Measurements from ENCODE around the gene RAB28. TPM values are rescaled to one million over a fixed set of nuclear protein-coding genes. Genes with fewer than 3 reads are reported as not detected.

RAB28 gene
- total RNA-seq, 4 donors from 2014 or later = 5.8 to 19.5 (median 14.2) TPM

DNA sequence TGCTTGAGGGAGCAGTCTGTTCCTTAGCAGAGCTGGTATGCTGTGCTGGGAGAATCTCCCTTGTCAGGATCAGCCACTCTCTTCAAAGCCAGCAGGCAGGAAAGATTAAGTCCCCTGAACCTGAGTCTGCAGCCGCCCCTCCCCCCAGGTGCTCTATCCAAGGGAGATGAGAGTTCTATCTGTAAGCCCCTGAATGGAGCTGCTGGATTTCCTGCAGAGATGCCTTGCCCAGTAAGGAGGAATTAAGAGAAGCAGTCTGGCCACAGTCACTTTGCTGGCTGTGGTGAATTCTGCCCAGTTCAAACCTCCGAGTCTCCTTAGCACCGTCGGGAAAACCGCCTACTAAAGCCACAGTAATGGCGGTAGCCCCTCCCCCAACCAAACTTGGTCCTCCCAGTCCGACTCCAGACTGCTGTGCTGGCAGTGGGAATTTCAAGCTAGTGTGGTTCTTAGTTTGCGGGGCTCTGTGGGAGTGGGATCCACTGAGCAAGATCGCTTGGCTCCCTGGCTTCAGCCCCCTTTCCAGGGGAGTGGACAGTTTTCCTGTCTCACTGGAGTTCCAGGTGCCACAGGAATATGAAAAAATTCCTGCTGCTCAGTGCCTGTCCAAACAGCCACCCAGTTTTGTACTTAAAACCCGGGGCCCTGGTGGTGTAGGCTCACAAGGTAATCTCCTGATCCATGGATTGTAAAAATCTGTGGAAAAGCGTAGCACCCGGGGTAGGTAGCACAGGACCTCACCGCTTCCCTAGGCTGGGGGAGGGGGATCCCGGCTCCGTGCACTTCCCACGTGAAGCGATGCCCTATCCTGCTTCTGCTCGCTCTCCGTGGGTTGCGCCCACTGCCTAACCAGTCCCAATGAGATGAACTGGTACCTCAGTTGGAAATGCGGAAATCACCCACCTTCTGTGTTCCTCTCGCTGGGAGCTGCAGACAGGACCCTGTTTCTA is 38.0 kb downstream of the RAB28 start:
- Histone ChIP-seq H3K4me1 (no peaks in the 10 kb centered on the region), H3K36me3 (peaks cover 0 to 13% (median 0%) of the 10 kb centered on the region in 3 donors), H3K27ac (no peak overlapping the region), H3K27me3 (no peaks in the 10 kb centered on the region), H3K4me3 (no peak overlapping the region), H3K9me3 (no peaks in the 10 kb centered on the region)
- WGBS, 2 donors = 89 to 91% methylated on average over 15 to 17 of the region's 22 CpGs
- no peak for TF ChIP-seq POLR2A (IDR thresholded peaks at IDR 0.05)
- TF ChIP-seq, protein P1, sequence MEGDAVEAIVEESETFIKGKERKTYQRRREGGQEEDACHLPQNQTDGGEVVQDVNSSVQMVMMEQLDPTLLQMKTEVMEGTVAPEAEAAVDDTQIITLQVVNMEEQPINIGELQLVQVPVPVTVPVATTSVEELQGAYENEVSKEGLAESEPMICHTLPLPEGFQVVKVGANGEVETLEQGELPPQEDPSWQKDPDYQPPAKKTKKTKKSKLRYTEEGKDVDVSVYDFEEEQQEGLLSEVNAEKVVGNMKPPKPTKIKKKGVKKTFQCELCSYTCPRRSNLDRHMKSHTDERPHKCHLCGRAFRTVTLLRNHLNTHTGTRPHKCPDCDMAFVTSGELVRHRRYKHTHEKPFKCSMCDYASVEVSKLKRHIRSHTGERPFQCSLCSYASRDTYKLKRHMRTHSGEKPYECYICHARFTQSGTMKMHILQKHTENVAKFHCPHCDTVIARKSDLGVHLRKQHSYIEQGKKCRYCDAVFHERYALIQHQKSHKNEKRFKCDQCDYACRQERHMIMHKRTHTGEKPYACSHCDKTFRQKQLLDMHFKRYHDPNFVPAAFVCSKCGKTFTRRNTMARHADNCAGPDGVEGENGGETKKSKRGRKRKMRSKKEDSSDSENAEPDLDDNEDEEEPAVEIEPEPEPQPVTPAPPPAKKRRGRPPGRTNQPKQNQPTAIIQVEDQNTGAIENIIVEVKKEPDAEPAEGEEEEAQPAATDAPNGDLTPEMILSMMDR (IDR thresholded peaks at IDR 0.05) = no peak
- no peak for DNase-seq
- intact Hi-C loops (cut with DNase I) = no loop called here

DNA sequence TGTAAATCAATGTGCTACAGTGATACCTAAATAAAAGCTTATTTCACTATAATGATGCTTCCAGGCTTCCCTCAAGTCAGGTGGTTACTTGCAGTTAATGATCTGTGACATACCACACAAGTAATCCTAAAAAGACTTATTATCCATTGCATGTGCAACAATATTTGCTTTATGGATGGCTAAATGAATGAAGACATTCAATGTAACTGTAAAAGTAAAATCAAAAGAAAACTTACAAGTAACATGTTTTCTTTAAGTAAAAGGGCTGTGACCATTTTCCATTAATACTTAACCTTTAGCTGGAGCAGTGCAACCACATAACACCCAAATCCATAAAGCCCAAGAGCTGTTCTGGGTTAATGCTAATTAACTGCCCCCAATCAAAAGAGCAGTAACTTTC is 42.6 kb downstream of the RAB28 start:
- Histone ChIP-seq H3K27me3 (no peaks in the 10 kb centered on the region), H3K4me3 (no peak overlapping the region), H3K9me3 (peaks cover 0 to 8% (median 3%) of the 10 kb centered on the region in 3 donors), H3K36me3 (peaks cover 0 to 13% (median 0%) of the 10 kb centered on the region in 3 donors), H3K4me1 (no peaks in the 10 kb centered on the region), H3K27ac (no peak overlapping the region)
- TF ChIP-seq, protein P1 (IDR thresholded peaks at IDR 0.05) = no peak
- no peak for TF ChIP-seq POLR2A (IDR thresholded peaks at IDR 0.05)
- DNase-seq = no peak
- intact Hi-C loops (cut with DNase I) = no loop called here

DNA sequence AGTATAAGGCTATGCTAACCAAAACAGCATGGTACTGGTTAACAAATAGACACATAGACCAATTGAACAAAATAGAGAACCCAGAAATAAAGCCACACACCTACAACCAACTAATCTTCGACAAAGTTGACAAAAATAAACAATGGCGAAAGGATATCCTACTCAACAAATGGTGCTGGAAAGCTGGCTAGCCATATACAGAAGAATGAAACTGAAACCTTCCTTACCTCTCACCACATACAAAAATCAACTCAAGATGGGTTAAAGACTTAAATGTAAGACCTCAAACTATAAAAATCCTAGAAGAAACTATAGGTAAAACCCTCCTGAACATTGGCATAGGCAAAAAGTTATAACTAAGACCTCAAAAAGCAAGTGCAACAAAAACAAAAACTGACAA is 47.2 kb downstream of the RAB28 start:
- peaks cover 0 to 8% (median 3%) of the 10 kb centered on the region in 3 donors for H3K9me3 ChIP-seq
- intact Hi-C loops (cut with DNase I) = no loop called here
- peaks cover 0 to 5% (median 0%) of the 10 kb centered on the region in 3 donors for H3K4me1 ChIP-seq
- H3K27ac ChIP-seq = no peak overlapping the region
- H3K27me3 ChIP-seq = no peaks in the 10 kb centered on the region
- 88 to 89% methylated on average over 2 of the region's 2 CpGs for WGBS, 2 donors
- H3K36me3 ChIP-seq = no peaks in the 10 kb centered on the region
- no peak for TF ChIP-seq POLR2A (IDR thresholded peaks at IDR 0.05)
- H3K4me3 ChIP-seq = no peak overlapping the region
- DNase-seq = no peak

DNA sequence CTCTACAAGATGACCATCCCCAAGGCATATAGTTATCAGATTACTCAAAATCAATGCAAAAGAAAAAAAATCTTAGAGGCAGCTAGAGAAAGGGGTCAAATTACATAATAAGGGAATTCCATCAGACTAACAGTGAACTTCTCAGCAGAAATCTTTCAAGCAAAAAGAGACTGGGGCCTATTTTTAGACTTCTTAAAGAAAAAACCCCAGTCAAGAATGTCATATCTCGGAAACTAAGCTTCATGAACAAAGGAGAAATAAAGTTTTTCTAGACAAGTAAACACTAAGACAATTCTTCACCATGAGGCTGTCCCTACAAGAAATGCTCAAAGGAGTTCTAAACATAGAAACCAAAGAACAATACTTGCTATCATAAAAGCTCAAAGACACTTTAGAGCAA is 51.7 kb downstream of the RAB28 start:
- intact Hi-C loops (cut with DNase I) = no loop called here
- 76 to 79% methylated on average over 1 of the region's 1 CpG for WGBS, 2 donors
- Histone ChIP-seq H3K4me3 (no peak overlapping the region), H3K9me3 (peaks cover 0 to 8% (median 0%) of the 10 kb centered on the region in 3 donors), H3K27ac (no peak overlapping the region), H3K36me3 (no peaks in the 10 kb centered on the region), H3K4me1 (peaks cover 0 to 5% (median 0%) of the 10 kb centered on the region in 3 donors), H3K27me3 (no peaks in the 10 kb centered on the region)
- TF ChIP-seq, protein P1 (IDR thresholded peaks at IDR 0.05) = no peak
- no peak for TF ChIP-seq POLR2A (IDR thresholded peaks at IDR 0.05)
- no peak for DNase-seq

DNA sequence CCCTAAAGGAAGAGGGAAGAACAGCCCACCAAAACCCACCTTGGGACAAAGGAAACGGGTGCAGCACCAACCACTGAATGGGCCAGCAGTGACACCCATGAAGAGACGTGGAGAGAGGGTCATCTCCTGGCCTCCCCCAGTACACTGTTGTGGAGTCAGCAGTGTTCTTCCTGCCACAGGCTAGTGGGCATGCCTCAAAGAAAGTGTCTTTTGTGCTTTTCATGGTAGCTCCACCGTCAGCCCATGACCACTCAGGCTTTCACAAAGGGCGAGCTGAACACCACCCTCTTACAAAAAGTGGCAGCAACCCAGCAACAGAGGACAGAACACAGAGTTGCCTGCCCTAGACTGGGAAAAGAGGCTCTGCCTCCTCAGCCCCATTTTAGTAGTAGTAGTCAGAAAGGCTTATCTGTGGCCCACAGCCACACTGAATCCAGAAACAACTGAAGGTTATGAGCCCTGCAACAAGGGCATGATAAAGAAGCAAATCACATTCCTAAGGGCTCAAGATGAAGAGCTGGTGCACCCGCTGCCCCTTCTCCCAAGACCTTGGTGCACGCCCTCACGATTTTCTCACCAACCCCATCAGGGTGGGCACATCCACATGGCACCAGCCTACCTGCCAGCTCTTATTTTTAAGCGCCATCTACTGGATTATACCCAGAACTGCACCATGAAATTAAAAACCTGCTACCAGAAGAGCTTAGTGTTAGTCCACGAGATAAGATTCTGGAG is 53.1 kb downstream of the RAB28 start:
- intact Hi-C loops (cut with DNase I) = no loop called here
- DNase-seq = no peak
- WGBS, 2 donors = 89 to 97% methylated on average over 4 to 5 of the region's 9 CpGs

More for the DNA sequence above, 53.1 kb downstream of the RAB28 start:
- Histone ChIP-seq H3K4me3 (no peak overlapping the region), H3K9me3 (no peaks in the 10 kb centered on the region), H3K27me3 (no peaks in the 10 kb centered on the region), H3K27ac (no peak overlapping the region), H3K4me1 (peaks cover 0 to 5% (median 3%) of the 10 kb centered on the region in 3 donors), H3K36me3 (no peaks in the 10 kb centered on the region)
- TF ChIP-seq POLR2A (IDR thresholded peaks at IDR 0.05) = no peak
- TF ChIP-seq, protein P1 (IDR thresholded peaks at IDR 0.05) = peak in 1 of 6 experiments; percentile 27
